Measurements from ENCODE around the gene DENND2A.

- TF ChIP-seq, protein P1, sequence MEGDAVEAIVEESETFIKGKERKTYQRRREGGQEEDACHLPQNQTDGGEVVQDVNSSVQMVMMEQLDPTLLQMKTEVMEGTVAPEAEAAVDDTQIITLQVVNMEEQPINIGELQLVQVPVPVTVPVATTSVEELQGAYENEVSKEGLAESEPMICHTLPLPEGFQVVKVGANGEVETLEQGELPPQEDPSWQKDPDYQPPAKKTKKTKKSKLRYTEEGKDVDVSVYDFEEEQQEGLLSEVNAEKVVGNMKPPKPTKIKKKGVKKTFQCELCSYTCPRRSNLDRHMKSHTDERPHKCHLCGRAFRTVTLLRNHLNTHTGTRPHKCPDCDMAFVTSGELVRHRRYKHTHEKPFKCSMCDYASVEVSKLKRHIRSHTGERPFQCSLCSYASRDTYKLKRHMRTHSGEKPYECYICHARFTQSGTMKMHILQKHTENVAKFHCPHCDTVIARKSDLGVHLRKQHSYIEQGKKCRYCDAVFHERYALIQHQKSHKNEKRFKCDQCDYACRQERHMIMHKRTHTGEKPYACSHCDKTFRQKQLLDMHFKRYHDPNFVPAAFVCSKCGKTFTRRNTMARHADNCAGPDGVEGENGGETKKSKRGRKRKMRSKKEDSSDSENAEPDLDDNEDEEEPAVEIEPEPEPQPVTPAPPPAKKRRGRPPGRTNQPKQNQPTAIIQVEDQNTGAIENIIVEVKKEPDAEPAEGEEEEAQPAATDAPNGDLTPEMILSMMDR (IDR thresholded peaks at IDR 0.05; ENCODE audit: poor library complexity), result no peak
- TF ChIP-seq EZH2 (IDR thresholded peaks at IDR 0.05; ENCODE audit: borderline replicate concordance) (no peak), EZH2phosphoT487 (IDR thresholded peaks at IDR 0.05; ENCODE audit: low read depth, severe bottlenecking, unreplicated experiment) (no peak)
These were observed 133.7 kb downstream of the DENND2A start for GRCh38 chr7:140506788-140507464.

All from hepatocyte (in vitro differentiated cells).